ENCODE data around the gene SCFD2. TPM values are rescaled to one million over a fixed set of nuclear protein-coding genes. Genes with fewer than 3 reads are reported as not detected.

SCFD2 gene
- polyA plus RNA-seq, 1 of the 3 experiments (the other 2 are of a cell fraction), result 14.1 TPM

- Histone ChIP-seq H3K36me3 (replicated peaks in 1 of 2; ENCODE audit: control insufficient read depth in 1 of 2, insufficient read depth in 2 of 2, low read length in 1 of 2) (peaks cover 0 to 3% of the 10 kb centered on the region in 2 experiments), H3K9me2 (no peaks in the 10 kb centered on the region), H2AFZ (ENCODE audit: low read depth) (no peak overlapping the region), H3K27me3 (ENCODE audit: insufficient read depth) (no peaks in the 10 kb centered on the region), H3K4me1 (ENCODE audit: control insufficient read depth in 1 of 2, insufficient read depth in 2 of 2, low read depth in 1 of 2, low read length in 1 of 2) (no peaks in the 10 kb centered on the region), H3K4me2 (no peak overlapping the region), H3K27ac (ENCODE audit: low read depth in 2 of 2, low read length in 1 of 2) (no peak overlapping the region), H3K9me3 (no peaks in the 10 kb centered on the region; the same call in 1 of the 2 replicates), H3K9ac (no peak overlapping the region), H4K20me1 (ENCODE audit: insufficient read depth) (no peaks in the 10 kb centered on the region), H3F3A (replicated peaks; ENCODE audit: insufficient read depth) (no peaks in the 10 kb centered on the region), H3K79me2 (ENCODE audit: insufficient read depth) (no peaks in the 10 kb centered on the region), H3K4me3 (ENCODE audit: low read depth in 2 of 2, low read length in 1 of 2) (no peak overlapping the region)
- ChIA-PET CTCF (no interaction called here), POLR2A (interaction anchor here (1.2 kb wide), 1 partner anchor 11 kb away, joined by 3 read pairs; no protein-coding TSS in a partner anchor)
- no peak for DNase-seq
- WGBS (ENCODE audit: low lambda C conversion rate), result 98% methylated on average over 1 of the region's 1 CpG
- TF ChIP-seq NRF1 (IDR thresholded peaks at IDR 0.05; ENCODE audit: low read depth, low read length), result no peak
- TF ChIP-seq TCF12 (IDR thresholded peaks at IDR 0.05), result no peak
- TF ChIP-seq, protein P1, sequence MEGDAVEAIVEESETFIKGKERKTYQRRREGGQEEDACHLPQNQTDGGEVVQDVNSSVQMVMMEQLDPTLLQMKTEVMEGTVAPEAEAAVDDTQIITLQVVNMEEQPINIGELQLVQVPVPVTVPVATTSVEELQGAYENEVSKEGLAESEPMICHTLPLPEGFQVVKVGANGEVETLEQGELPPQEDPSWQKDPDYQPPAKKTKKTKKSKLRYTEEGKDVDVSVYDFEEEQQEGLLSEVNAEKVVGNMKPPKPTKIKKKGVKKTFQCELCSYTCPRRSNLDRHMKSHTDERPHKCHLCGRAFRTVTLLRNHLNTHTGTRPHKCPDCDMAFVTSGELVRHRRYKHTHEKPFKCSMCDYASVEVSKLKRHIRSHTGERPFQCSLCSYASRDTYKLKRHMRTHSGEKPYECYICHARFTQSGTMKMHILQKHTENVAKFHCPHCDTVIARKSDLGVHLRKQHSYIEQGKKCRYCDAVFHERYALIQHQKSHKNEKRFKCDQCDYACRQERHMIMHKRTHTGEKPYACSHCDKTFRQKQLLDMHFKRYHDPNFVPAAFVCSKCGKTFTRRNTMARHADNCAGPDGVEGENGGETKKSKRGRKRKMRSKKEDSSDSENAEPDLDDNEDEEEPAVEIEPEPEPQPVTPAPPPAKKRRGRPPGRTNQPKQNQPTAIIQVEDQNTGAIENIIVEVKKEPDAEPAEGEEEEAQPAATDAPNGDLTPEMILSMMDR (IDR thresholded peaks at IDR 0.05), result no peak
- no peak for TF ChIP-seq FOSL2 (IDR thresholded peaks at IDR 0.05; ENCODE audit: borderline replicate concordance, low read depth)
- TF ChIP-seq, protein P2, sequence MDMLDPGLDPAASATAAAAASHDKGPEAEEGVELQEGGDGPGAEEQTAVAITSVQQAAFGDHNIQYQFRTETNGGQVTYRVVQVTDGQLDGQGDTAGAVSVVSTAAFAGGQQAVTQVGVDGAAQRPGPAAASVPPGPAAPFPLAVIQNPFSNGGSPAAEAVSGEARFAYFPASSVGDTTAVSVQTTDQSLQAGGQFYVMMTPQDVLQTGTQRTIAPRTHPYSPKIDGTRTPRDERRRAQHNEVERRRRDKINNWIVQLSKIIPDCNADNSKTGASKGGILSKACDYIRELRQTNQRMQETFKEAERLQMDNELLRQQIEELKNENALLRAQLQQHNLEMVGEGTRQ (IDR thresholded peaks at IDR 0.05; ENCODE audit: borderline replicate concordance, low read depth, low read length), result no peak
- no peak for TF ChIP-seq RXRA (IDR thresholded peaks at IDR 0.05; ENCODE audit: borderline replicate concordance, low read depth)
- no peak for TF ChIP-seq SIN3A (IDR thresholded peaks at IDR 0.05; ENCODE audit: borderline replicate concordance, low read depth, low read length)
- TF ChIP-seq EP300 (IDR thresholded peaks at IDR 0.05; ENCODE audit: borderline replicate concordance in 1 of 2, low read depth in 1 of 2, low read length in 1 of 2), result no peak
- TF ChIP-seq, protein P3, sequence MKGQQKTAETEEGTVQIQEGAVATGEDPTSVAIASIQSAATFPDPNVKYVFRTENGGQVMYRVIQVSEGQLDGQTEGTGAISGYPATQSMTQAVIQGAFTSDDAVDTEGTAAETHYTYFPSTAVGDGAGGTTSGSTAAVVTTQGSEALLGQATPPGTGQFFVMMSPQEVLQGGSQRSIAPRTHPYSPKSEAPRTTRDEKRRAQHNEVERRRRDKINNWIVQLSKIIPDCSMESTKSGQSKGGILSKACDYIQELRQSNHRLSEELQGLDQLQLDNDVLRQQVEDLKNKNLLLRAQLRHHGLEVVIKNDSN (IDR thresholded peaks at IDR 0.05; ENCODE audit: borderline replicate concordance, low read depth), result no peak
- no peak for TF ChIP-seq RAD21 (IDR thresholded peaks at IDR 0.05; ENCODE audit: low read length)
- no peak for TF ChIP-seq SMC3 (IDR thresholded peaks at IDR 0.05; ENCODE audit: low read depth, low read length)
- TF ChIP-seq GABPA (IDR thresholded peaks at IDR 0.05; ENCODE audit: low read depth), result no peak
- no peak for TF ChIP-seq NFIC (IDR thresholded peaks at IDR 0.05; ENCODE audit: borderline replicate concordance)
- no peak for TF ChIP-seq JUND (IDR thresholded peaks at IDR 0.05)
- no peak for TF ChIP-seq POLR2AphosphoS5 (IDR thresholded peaks at IDR 0.05; ENCODE audit: low read depth, low read length)
- no peak for TF ChIP-seq GATA2 (CRISPR knock-in tag; IDR thresholded peaks at IDR 0.05)
- no peak for TF ChIP-seq YY1 (IDR thresholded peaks at IDR 0.05; ENCODE audit: low read depth)
- TF ChIP-seq, protein P4, sequence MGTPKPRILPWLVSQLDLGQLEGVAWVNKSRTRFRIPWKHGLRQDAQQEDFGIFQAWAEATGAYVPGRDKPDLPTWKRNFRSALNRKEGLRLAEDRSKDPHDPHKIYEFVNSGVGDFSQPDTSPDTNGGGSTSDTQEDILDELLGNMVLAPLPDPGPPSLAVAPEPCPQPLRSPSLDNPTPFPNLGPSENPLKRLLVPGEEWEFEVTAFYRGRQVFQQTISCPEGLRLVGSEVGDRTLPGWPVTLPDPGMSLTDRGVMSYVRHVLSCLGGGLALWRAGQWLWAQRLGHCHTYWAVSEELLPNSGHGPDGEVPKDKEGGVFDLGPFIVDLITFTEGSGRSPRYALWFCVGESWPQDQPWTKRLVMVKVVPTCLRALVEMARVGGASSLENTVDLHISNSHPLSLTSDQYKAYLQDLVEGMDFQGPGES (IDR thresholded peaks at IDR 0.05; ENCODE audit: low read depth, low read length), result no peak
Observed at GRCh38 chr4:53168228-53168627, 197.6 kb downstream of the SCFD2 start.
